Loucy (cell line): Measurements from ENCODE around the gene DBH.

Source experiments
- H2AFZ ChIP-seq: fragments of 200-600 bp; sonication (generic); 2 replicates; pipeline ENCODE4 v1.6.0; 2016; ENCODE audit warnings: antibody characterized with exemption, mild to moderate bottlenecking, low read length, moderate library complexity
- H3F3A ChIP-seq: fragments of 200-600 bp; 2 replicates; pipeline ENCODE4 v1.6.0; 2016; ENCODE audit warnings: antibody characterized with exemption, low read depth, mild to moderate bottlenecking
- H3K27me3 ChIP-seq: fragments of 200-600 bp; sonication (generic); 2 replicates; pipeline ENCODE4 v1.6.1; 2014; ENCODE audit warnings: low read length, mild to moderate bottlenecking; ENCODE audit not compliant: insufficient read depth, poor library complexity, severe bottlenecking
- H3K36me3 ChIP-seq: fragments of 200-600 bp; sonication (generic); 2 replicates; pipeline ENCODE4 v1.6.1; 2016; ENCODE audit warnings: low read length; ENCODE audit not compliant: insufficient read depth
- H3K4me1 ChIP-seq: fragments of 200-600 bp; sonication (generic); 2 replicates; pipeline ENCODE4 v1.5.1; 2014; ENCODE audit warnings: low read length, mild to moderate bottlenecking; ENCODE audit not compliant: insufficient read depth, poor library complexity, severe bottlenecking
- H3K4me2 ChIP-seq: fragments of 200-600 bp; sonication (generic); 2 replicates; pipeline ENCODE4 v1.6.0; 2014; ENCODE audit warnings: antibody characterized with exemption, low read length, low read depth, mild to moderate bottlenecking; ENCODE audit not compliant: poor library complexity, severe bottlenecking
- H3K4me3 ChIP-seq: fragments of 200-600 bp; sonication (generic); 2 replicates; pipeline ENCODE4 v1.5.1; 2014; ENCODE audit warnings: low read length, mild to moderate bottlenecking, mixed read lengths; ENCODE audit not compliant: poor library complexity, severe bottlenecking
- H3K79me2 ChIP-seq: fragments of 200-600 bp; sonication (generic); 2 replicates; pipeline ENCODE4 v1.6.1; 2014; ENCODE audit warnings: low read length; ENCODE audit not compliant: insufficient read depth
- H3K9ac ChIP-seq: fragments of 200-600 bp; sonication (generic); 2 replicates; pipeline ENCODE4 v1.6.0; 2014; ENCODE audit warnings: mild to moderate bottlenecking, low read depth, low read length, moderate library complexity; ENCODE audit not compliant: poor library complexity, severe bottlenecking
- H3K9me2 ChIP-seq: fragments of 200-600 bp; sonication (generic); replicated peaks from 2 replicates; pipeline ENCODE4 v1.6.1; 2016; ENCODE audit warnings: low read depth, low read length, mixed read lengths
- H3K9me3 ChIP-seq: fragments of 200-600 bp; sonication (generic); 2 replicates; pipeline ENCODE4 v1.6.1; 2014; ENCODE audit warnings: mild to moderate bottlenecking, antibody characterized with exemption, low read length, low read depth; ENCODE audit not compliant: insufficient read depth
- H4K20me1 ChIP-seq: fragments of 200-600 bp; sonication (generic); 2 replicates; pipeline ENCODE4 v1.6.0; 2014; ENCODE audit warnings: antibody characterized with exemption, low read length, mild to moderate bottlenecking; ENCODE audit not compliant: insufficient read depth, poor library complexity, severe bottlenecking
- EZH2phosphoT487 ChIP-seq: fragments of 200-600 bp; IDR thresholded peaks from 2 replicates; pipeline ENCODE4 v1.6.1; 2018; ENCODE audit warnings: antibody characterized with exemption, mild to moderate bottlenecking, moderate library complexity, borderline replicate concordance
- TF ChIP-seq, protein P1 (sequence below): fragments of 200-600 bp; sonication (generic); conservative IDR thresholded peaks from 2 replicates; pipeline ENCODE4 v1.5.1; 2014; ENCODE audit warnings: mild to moderate bottlenecking, antibody characterized with exemption, low read length

Gene DBH

DNA sequence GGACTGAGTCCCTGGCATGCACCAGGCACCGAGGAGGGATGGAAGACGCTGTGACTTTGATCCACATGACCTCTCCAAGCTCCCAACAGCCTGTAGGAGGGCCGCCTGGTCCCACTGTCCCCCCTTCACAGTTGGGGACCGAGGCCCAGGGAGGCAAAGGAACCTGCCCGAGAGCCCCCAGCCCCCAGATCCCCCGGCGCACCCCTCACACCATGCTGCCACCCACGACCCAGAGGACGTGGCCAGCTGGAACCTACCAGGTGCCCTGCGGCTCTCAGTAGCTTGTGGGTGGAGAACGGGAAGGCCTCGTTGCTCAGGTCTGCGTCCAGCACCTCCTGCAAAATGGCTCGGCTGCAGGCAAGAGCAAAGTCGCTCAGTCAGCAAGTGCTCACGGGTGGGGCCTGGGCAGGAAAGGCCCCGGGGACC, 48.8 kb downstream of the DBH start:
- Histone ChIP-seq H3K9ac (no peak overlapping the region), H2AFZ (no peak overlapping the region)

DNA sequence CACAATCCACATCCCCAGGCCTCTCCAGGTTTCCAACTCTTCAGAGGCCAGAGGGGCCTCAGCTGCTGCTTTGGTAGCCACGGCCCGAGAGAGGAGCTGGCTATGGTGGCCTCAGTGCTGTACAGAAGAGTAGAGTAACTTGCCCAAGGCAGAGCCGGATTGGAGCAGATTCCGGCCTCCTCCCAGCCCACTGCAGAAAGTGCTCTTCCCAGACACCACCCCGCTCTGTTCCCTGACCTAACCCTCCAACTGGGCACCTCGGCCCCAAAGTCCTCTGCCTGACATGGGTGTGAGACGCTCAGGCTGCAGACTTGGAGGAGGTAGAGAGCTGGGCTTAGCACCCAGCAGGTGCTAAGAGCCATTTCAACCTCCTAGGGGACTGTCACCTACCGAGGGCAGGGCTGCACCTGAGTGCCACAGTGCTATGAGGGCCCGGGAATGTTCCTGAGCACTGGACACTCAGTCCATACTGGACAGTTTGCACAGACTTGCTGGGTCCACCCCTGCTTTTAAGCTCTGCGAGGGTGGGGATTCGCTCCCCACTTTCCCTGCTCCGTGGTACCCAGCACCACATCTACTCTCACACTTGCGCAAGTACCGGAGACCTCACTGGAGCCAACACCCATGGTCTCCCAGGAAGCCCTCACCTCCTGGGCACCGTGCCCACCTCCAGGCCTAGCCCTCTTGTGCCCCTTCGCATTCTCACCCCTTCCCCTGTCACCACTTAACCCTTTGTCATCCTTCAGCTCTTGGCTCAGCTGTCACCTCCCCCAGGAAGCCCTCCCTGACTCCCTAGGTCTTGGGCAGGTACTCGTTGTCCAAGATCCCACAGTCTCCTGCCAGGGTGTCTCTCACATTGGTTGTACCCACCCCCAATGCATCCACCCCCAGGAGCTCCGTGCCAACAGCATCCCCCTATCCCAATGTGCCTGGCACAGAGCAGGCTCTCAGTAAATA, 49.8 kb downstream of the DBH start:
- Histone ChIP-seq H3K9ac (no peak overlapping the region), H3K9me3 (no peaks in the 10 kb centered on the region), H2AFZ (no peak overlapping the region), H3K36me3 (no peaks in the 10 kb centered on the region), H3K27me3 (no peaks in the 10 kb centered on the region), H3K79me2 (no peaks in the 10 kb centered on the region), H3K4me1 (peaks cover 9% of the 10 kb centered on the region), H4K20me1 (no peaks in the 10 kb centered on the region), H3K4me3 (no peak overlapping the region), H3F3A (no peaks in the 10 kb centered on the region), H3K4me2 (no peak overlapping the region), H3K9me2 (no peaks in the 10 kb centered on the region)
- TF ChIP-seq EZH2phosphoT487, result no peak
- TF ChIP-seq, protein P1, sequence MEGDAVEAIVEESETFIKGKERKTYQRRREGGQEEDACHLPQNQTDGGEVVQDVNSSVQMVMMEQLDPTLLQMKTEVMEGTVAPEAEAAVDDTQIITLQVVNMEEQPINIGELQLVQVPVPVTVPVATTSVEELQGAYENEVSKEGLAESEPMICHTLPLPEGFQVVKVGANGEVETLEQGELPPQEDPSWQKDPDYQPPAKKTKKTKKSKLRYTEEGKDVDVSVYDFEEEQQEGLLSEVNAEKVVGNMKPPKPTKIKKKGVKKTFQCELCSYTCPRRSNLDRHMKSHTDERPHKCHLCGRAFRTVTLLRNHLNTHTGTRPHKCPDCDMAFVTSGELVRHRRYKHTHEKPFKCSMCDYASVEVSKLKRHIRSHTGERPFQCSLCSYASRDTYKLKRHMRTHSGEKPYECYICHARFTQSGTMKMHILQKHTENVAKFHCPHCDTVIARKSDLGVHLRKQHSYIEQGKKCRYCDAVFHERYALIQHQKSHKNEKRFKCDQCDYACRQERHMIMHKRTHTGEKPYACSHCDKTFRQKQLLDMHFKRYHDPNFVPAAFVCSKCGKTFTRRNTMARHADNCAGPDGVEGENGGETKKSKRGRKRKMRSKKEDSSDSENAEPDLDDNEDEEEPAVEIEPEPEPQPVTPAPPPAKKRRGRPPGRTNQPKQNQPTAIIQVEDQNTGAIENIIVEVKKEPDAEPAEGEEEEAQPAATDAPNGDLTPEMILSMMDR, result no peak

More for the DNA sequence above, 48.8 kb downstream of the DBH start:
- no peaks in the 10 kb centered on the region for H4K20me1 ChIP-seq
- H3K27me3 ChIP-seq, result no peaks in the 10 kb centered on the region
- peaks cover 9% of the 10 kb centered on the region for H3K4me1 ChIP-seq
- H3K9me3 ChIP-seq, result no peaks in the 10 kb centered on the region
- H3K4me2 ChIP-seq, result no peak overlapping the region
- TF ChIP-seq, protein P1, result no peak
- no peak for TF ChIP-seq EZH2phosphoT487
- H3K4me3 ChIP-seq, result no peak overlapping the region
- H3F3A ChIP-seq, result no peaks in the 10 kb centered on the region
- H3K79me2 ChIP-seq, result no peaks in the 10 kb centered on the region
- H3K9me2 ChIP-seq, result no peaks in the 10 kb centered on the region
- H3K36me3 ChIP-seq, result no peaks in the 10 kb centered on the region

- H3K27me3 ChIP-seq, result no peaks in the 10 kb centered on the region
- no peaks in the 10 kb centered on the region for H3K9me2 ChIP-seq
- no peaks in the 10 kb centered on the region for H3K36me3 ChIP-seq
- H2AFZ ChIP-seq, result no peak overlapping the region
- H3K4me1 ChIP-seq, result peaks cover 9% of the 10 kb centered on the region
- H3K9ac ChIP-seq, result no peak overlapping the region
- no peaks in the 10 kb centered on the region for H3K9me3 ChIP-seq
- no peaks in the 10 kb centered on the region for H3F3A ChIP-seq
- H3K79me2 ChIP-seq, result no peaks in the 10 kb centered on the region
- no peak overlapping the region for H3K4me2 ChIP-seq
- no peaks in the 10 kb centered on the region for H4K20me1 ChIP-seq
- no peak for TF ChIP-seq EZH2phosphoT487
- TF ChIP-seq, protein P1, result no peak
- H3K4me3 ChIP-seq, result no peak overlapping the region
Observed at GRCh38 chr9:133686642-133687575, 50.7 kb downstream of the DBH start.
